Measurements from ENCODE around the gene CBLN4.

- TF ChIP-seq, protein P1, sequence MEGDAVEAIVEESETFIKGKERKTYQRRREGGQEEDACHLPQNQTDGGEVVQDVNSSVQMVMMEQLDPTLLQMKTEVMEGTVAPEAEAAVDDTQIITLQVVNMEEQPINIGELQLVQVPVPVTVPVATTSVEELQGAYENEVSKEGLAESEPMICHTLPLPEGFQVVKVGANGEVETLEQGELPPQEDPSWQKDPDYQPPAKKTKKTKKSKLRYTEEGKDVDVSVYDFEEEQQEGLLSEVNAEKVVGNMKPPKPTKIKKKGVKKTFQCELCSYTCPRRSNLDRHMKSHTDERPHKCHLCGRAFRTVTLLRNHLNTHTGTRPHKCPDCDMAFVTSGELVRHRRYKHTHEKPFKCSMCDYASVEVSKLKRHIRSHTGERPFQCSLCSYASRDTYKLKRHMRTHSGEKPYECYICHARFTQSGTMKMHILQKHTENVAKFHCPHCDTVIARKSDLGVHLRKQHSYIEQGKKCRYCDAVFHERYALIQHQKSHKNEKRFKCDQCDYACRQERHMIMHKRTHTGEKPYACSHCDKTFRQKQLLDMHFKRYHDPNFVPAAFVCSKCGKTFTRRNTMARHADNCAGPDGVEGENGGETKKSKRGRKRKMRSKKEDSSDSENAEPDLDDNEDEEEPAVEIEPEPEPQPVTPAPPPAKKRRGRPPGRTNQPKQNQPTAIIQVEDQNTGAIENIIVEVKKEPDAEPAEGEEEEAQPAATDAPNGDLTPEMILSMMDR (conservative IDR thresholded peaks at IDR 0.05; ENCODE audit: low read length) = no peak
- TF ChIP-seq EZH2phosphoT487 (IDR thresholded peaks at IDR 0.05; ENCODE audit: borderline replicate concordance) = no peak
These were observed 4.1 kb downstream of the CBLN4 start for GRCh38 chr20:56001106-56001785.

Data from Loucy (cell line).